Umbilical cord (tissue), 2 donors: Measurements from ENCODE around the gene SOCS6. TPM values are rescaled to one million over a fixed set of nuclear protein-coding genes. Genes with fewer than 3 reads are reported as not detected.
"Not testable (repeated sequence)": the region's sequence is repeated elsewhere in the genome, so short reads cannot be mapped to it uniquely, and the experiment has no call there.

Experiments
- DNase-seq: peaks from one replicate; pipeline ENCODE4 v3.0.0-alpha.2; 2015; ENCODE audit warnings: low spot score
- total RNA-seq: library from RNA; depleted of rRNA; stranded (reverse); fragments of >200 nt; gene quantifications from one replicate; pipeline ENCODE4 v1.2.3, GENCODE V29; 2014; ENCODE audit warnings: low replicate concordance; ENCODE audit not compliant: insufficient read depth

SOCS6 gene
- total RNA-seq, 1 donor from 2014 or later: 31.8 TPM

GRCh38 chr18:70359071-70359470, 70.2 kb downstream of the SOCS6 start:
- DNase-seq: no peak

- DNase-seq: no peak
Measured at GRCh38 chr18:70362258-70362657, 73.4 kb downstream of the SOCS6 start.

- DNase-seq: no peak
Measured at GRCh38 chr18:70363861-70364260, 75.0 kb downstream of the SOCS6 start.

- DNase-seq: no peak
Measured at GRCh38 chr18:70365361-70365760, 76.5 kb downstream of the SOCS6 start.

- peak; percentile 9 for DNase-seq
Measured at GRCh38 chr18:70366174-70366573, 77.3 kb downstream of the SOCS6 start.

GRCh38 chr18:70366670-70367069, 77.8 kb downstream of the SOCS6 start:
- no peak for DNase-seq

- not testable (repeated sequence) for DNase-seq
Measured at GRCh38 chr18:70367344-70367743, 78.5 kb downstream of the SOCS6 start.

- DNase-seq: no peak
Measured at GRCh38 chr18:70368903-70369302, 80.1 kb downstream of the SOCS6 start.

GRCh38 chr18:70370762-70371733, 82.2 kb downstream of the SOCS6 start:
- DNase-seq: no peak

- no peak for DNase-seq
Measured at GRCh38 chr18:70371908-70372307, 83.1 kb downstream of the SOCS6 start.

GRCh38 chr18:70372450-70373041, 83.7 kb downstream of the SOCS6 start:
- DNase-seq: no peak

- no peak for DNase-seq
Measured at GRCh38 chr18:70373042-70373519, 84.2 kb downstream of the SOCS6 start.

- DNase-seq: no peak
Measured at GRCh38 chr18:70374154-70374553, 85.3 kb downstream of the SOCS6 start.

GRCh38 chr18:70376137-70376913, 87.5 kb downstream of the SOCS6 start:
- DNase-seq: no peak

GRCh38 chr18:70376914-70377258, 88.0 kb downstream of the SOCS6 start:
- DNase-seq: no peak

- no peak for DNase-seq
Measured at GRCh38 chr18:70377317-70377799, 88.5 kb downstream of the SOCS6 start.

GRCh38 chr18:70377857-70378701, 89.2 kb downstream of the SOCS6 start:
- no peak for DNase-seq
